Measurements from ENCODE around the gene KRT25. TPM values are rescaled to one million over a fixed set of nuclear protein-coding genes. Genes with fewer than 3 reads are reported as not detected.

Gene KRT25
- 100 to 1,000 TPM in 1 of 4 donors, under 1 TPM in 1, not detected in 2; 0.59 to 111 TPM for total RNA-seq

DNA sequence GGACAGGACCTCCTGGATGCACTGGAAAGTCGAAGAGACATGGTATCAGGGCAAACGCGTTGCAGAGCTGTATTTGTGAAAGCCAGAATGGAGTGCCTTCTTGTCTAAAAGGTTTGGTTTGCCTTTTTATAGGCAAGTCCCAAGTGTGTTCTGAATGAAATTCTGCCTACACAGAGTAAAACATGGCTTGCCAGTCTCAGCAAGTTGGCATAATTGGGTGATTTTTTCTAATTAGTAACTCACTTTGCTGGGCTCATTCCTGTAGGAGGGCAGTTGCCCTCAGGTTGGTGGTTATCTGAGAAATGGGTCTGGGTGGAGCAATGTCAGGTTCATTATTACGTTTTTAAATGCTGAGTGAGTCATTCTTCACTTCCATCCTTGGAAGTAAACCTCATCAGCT is at the start of gene KRT25:
Gene KRT25 (minus strand): TSS at position 101 of the 400 bp plus-strand sequence. CDS start 60 bp downstream, at position 41.
- WGBS, 2 donors: 72 to 75% methylated on average over 4 of the region's 4 CpGs
- TF ChIP-seq CTCF (IDR thresholded peaks at IDR 0.05) (no peak), POLR2A (IDR thresholded peaks at IDR 0.05) (no peak)
- intact Hi-C loops (cut with DNase I; ENCODE audit: low total_unique reads): no loop called here
- no peak for DNase-seq (ENCODE audit: low spot score in 2 of 2)
- no peak within 1 kb of the TSS for H3K4me3 ChIP-seq (ENCODE audit: low read depth, poor library complexity, severe bottlenecking)

DNA sequence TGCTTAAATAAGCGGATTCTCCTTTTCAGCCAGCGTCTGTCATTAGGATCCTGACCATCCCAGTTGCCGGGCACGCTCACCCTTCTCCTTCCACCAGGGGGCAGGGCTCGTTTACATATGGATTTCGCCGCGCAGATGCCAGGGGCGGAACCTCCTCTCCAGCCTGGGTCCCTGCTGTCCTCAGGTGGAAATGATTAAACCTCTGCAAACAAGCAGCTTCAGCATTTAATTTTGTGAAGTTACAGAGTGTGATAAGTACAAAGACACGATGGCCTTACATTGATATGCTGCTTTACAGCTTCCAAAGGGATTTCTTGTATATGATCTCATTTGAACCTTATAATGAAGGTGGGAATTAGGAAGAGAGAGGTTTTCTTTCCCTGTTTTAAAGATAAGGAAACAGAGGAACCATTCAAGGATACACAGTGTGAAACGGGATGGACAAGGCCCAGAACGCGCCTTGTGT is 48.5 kb upstream of the KRT25 start:
- no peak overlapping the region for H3K4me3 ChIP-seq (ENCODE audit: low read depth, poor library complexity, severe bottlenecking)
- DNase-seq (ENCODE audit: low spot score in 2 of 2): peak; percentile 74 to 95
- WGBS, 2 donors: 13 to 15% methylated on average over 13 of the region's 13 CpGs
- no peak for TF ChIP-seq POLR2A (IDR thresholded peaks at IDR 0.05)
- TF ChIP-seq CTCF (IDR thresholded peaks at IDR 0.05): peak in 1 of 3 donors; percentile 81
- intact Hi-C loops (cut with DNase I; ENCODE audit: low total_unique reads): loop anchor here (10.0 kb wide), 2 partner anchors 101 to 741 kb away; no protein-coding TSS in a partner anchor

DNA sequence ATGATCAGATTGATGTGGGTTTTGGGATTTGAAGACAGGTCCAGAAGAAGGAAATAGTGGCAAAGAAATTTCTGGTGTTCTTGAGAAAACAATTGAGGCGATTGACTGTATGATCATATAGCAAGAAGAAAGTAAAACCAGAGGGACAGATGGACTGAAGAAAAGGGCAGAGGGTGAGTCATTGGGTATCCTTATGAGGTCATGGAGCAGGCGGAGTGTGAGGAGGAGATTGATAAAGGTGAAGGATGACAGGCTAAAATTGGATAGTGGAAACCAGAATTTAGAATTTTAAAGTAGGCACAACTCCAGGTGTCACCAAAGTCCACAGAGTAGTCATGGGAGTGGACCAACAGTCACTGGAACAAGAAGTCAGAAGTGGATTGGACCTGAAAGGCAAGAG is 46.0 kb upstream of the KRT25 start:
- TF ChIP-seq CTCF (IDR thresholded peaks at IDR 0.05): no peak
- no peak for TF ChIP-seq POLR2A (IDR thresholded peaks at IDR 0.05)
- no peak overlapping the region for H3K4me3 ChIP-seq (ENCODE audit: low read depth, poor library complexity, severe bottlenecking)
- no peak for DNase-seq (ENCODE audit: low spot score in 2 of 2)
- 74 to 82% methylated on average over 2 of the region's 2 CpGs for WGBS, 2 donors
- intact Hi-C loops (cut with DNase I; ENCODE audit: low total_unique reads): loop anchor here (10.0 kb wide), 2 partner anchors 104 to 744 kb away; no protein-coding TSS in a partner anchor

GRCh38 chr17:40800381-40800780 is 45.2 kb upstream of the KRT25 start:
- no peak overlapping the region for H3K4me3 ChIP-seq (ENCODE audit: low read depth, poor library complexity, severe bottlenecking)
- intact Hi-C loops (cut with DNase I; ENCODE audit: low total_unique reads): loop anchor here (10.0 kb wide), 2 partner anchors 104 to 744 kb away; no protein-coding TSS in a partner anchor
- 70 to 76% methylated on average over 1 of the region's 1 CpG for WGBS, 2 donors
- DNase-seq (ENCODE audit: low spot score in 2 of 2): no peak
- no peak for TF ChIP-seq POLR2A (IDR thresholded peaks at IDR 0.05)
- TF ChIP-seq CTCF (IDR thresholded peaks at IDR 0.05): no peak

GRCh38 chr17:40799859-40800258 is 44.7 kb upstream of the KRT25 start, which contains the start of gene KRT28:
KRT28 (minus strand) TSS chr17:40799959; CDS start chr17:40799893, 66 bp downstream.
- no peak for TF ChIP-seq POLR2A (IDR thresholded peaks at IDR 0.05)
- no peak for TF ChIP-seq CTCF (IDR thresholded peaks at IDR 0.05)
- DNase-seq (ENCODE audit: low spot score in 2 of 2): no peak
- no peak within 1 kb of the TSS for H3K4me3 ChIP-seq (ENCODE audit: low read depth, poor library complexity, severe bottlenecking)
- WGBS, 2 donors: 72 to 76% methylated on average over 3 of the region's 3 CpGs
- intact Hi-C loops (cut with DNase I; ENCODE audit: low total_unique reads): loop anchor here (10.0 kb wide), 2 partner anchors 105 to 745 kb away; no protein-coding TSS in a partner anchor

- DNase-seq (ENCODE audit: low spot score in 2 of 2): no peak
- TF ChIP-seq CTCF (IDR thresholded peaks at IDR 0.05) (no peak), POLR2A (IDR thresholded peaks at IDR 0.05) (no peak)
- WGBS, 2 donors: 84 to 90% methylated on average over 18 to 27 of the region's 27 CpGs
- no peak overlapping the region for H3K4me3 ChIP-seq (ENCODE audit: low read depth, poor library complexity, severe bottlenecking)
- intact Hi-C loops (cut with DNase I; ENCODE audit: low total_unique reads): no loop called here
Measured at GRCh38 chr17:40796846-40797245, 41.7 kb upstream of the KRT25 start.

All from lower leg skin (tissue), 4 donors.